KOPT-K1 (cell line): ENCODE data around the gene AMER3.
"Not testable (repeated sequence)": the region's sequence is repeated elsewhere in the genome, so short reads cannot be mapped to it uniquely, and the experiment has no call there.

Source experiments
- H3K27ac ChIP-seq: fragments of 200-600 bp; sonication (generic); 2 replicates; pipeline ENCODE4 v1.5.1; 2016; ENCODE audit warnings: antibody characterized with exemption, mild to moderate bottlenecking, low read depth, low read length; ENCODE audit not compliant: poor library complexity, severe bottlenecking
- H3K36me3 ChIP-seq: fragments of 200-600 bp; sonication (generic); 2 replicates; pipeline ENCODE4 v1.5.1; 2017; ENCODE audit warnings: antibody characterized with exemption, mild to moderate bottlenecking, low read length, moderate library complexity; ENCODE audit not compliant: insufficient read depth
- H3K9me3 ChIP-seq: fragments of 200-600 bp; sonication (generic); 2 replicates; pipeline ENCODE4 v1.5.1; 2017; ENCODE audit warnings: antibody characterized with exemption, low read length, mild to moderate bottlenecking; ENCODE audit not compliant: insufficient read depth, poor library complexity, severe bottlenecking

Gene AMER3

GRCh38 chr2:130755256-130756052, at the start of gene AMER3:
Gene AMER3, plus strand, starts transcription at chr2:130755540. Its CDS starts 6,533 bp downstream, at chr2:130762073.
- H3K36me3 ChIP-seq = no peaks in the 10 kb centered on the region
- H3K9me3 ChIP-seq = no peaks in the 10 kb centered on the region
- no peak within 1 kb of the TSS for H3K27ac ChIP-seq

- H3K36me3 ChIP-seq, H3K9me3 ChIP-seq: not testable (repeated sequence)
Observed at GRCh38 chr2:130714795-130715194, 40.5 kb upstream of the AMER3 start.

GRCh38 chr2:130720036-130720435, 35.3 kb upstream of the AMER3 start:
- no peaks in the 10 kb centered on the region for H3K36me3 ChIP-seq
- H3K9me3 ChIP-seq = no peaks in the 10 kb centered on the region
- no peak overlapping the region for H3K27ac ChIP-seq

More at GRCh38 chr2:130714795-130715194, 40.5 kb upstream of the AMER3 start:
- H3K27ac ChIP-seq = not testable (repeated sequence)

GRCh38 chr2:130720528-130720927, 34.8 kb upstream of the AMER3 start:
- Histone ChIP-seq H3K9me3 (no peaks in the 10 kb centered on the region), H3K36me3 (no peaks in the 10 kb centered on the region)

GRCh38 chr2:130724455-130724854, 30.9 kb upstream of the AMER3 start:
- Histone ChIP-seq H3K27ac (no peak overlapping the region), H3K36me3 (no peaks in the 10 kb centered on the region), H3K9me3 (no peaks in the 10 kb centered on the region)

More at GRCh38 chr2:130720528-130720927, 34.8 kb upstream of the AMER3 start:
- no peak overlapping the region for H3K27ac ChIP-seq

- H3K27ac ChIP-seq = no peak overlapping the region
- no peaks in the 10 kb centered on the region for H3K36me3 ChIP-seq
- no peaks in the 10 kb centered on the region for H3K9me3 ChIP-seq
Observed at GRCh38 chr2:130726614-130727180, 28.6 kb upstream of the AMER3 start.

- Histone ChIP-seq H3K36me3 (no peaks in the 10 kb centered on the region), H3K9me3 (no peaks in the 10 kb centered on the region), H3K27ac (no peak overlapping the region)
Observed at GRCh38 chr2:130727286-130727924, 27.9 kb upstream of the AMER3 start.

GRCh38 chr2:130728007-130728454, 27.3 kb upstream of the AMER3 start:
- H3K27ac ChIP-seq = no peak overlapping the region
- no peaks in the 10 kb centered on the region for H3K9me3 ChIP-seq
- no peaks in the 10 kb centered on the region for H3K36me3 ChIP-seq

GRCh38 chr2:130728549-130729316, 26.6 kb upstream of the AMER3 start, which contains the start of gene GPR148:
Gene GPR148, plus strand, starts transcription at chr2:130729070. Its CDS starts 82 bp downstream, at chr2:130729152.
- Histone ChIP-seq H3K27ac (no peak within 1 kb of the TSS), H3K36me3 (no peaks in the 10 kb centered on the region), H3K9me3 (no peaks in the 10 kb centered on the region)

GRCh38 chr2:130729322-130730299, 25.7 kb upstream of the AMER3 start:
- H3K27ac ChIP-seq = no peak overlapping the region
- no peaks in the 10 kb centered on the region for H3K9me3 ChIP-seq
- no peaks in the 10 kb centered on the region for H3K36me3 ChIP-seq

GRCh38 chr2:130732257-130732656, 23.1 kb upstream of the AMER3 start:
- not testable (repeated sequence) for H3K9me3 ChIP-seq, H3K27ac ChIP-seq, H3K36me3 ChIP-seq

- Histone ChIP-seq H3K36me3 (no peaks in the 10 kb centered on the region), H3K9me3 (no peaks in the 10 kb centered on the region), H3K27ac (no peak overlapping the region)
Observed at GRCh38 chr2:130735200-130735599, 20.1 kb upstream of the AMER3 start.

GRCh38 chr2:130736487-130736886, 18.9 kb upstream of the AMER3 start:
- H3K36me3 ChIP-seq = no peaks in the 10 kb centered on the region
- no peaks in the 10 kb centered on the region for H3K9me3 ChIP-seq
- H3K27ac ChIP-seq = no peak overlapping the region

GRCh38 chr2:130737592-130737991, 17.7 kb upstream of the AMER3 start:
- H3K27ac ChIP-seq = no peak overlapping the region

More at GRCh38 chr2:130737592-130737991, 17.7 kb upstream of the AMER3 start:
- H3K36me3 ChIP-seq = no peaks in the 10 kb centered on the region
- H3K9me3 ChIP-seq = no peaks in the 10 kb centered on the region
